ENCODE results near the gene TRIM14. TPM values are rescaled to one million over a fixed set of nuclear protein-coding genes. Genes with fewer than 3 reads are reported as not detected.

Gene TRIM14
- total RNA-seq, 1 experiment from 2014 or later: 34.1 TPM

GRCh38 chr9:98161851-98162250, 42.8 kb upstream of the TRIM14 start:
- peaks cover 65% of the 10 kb centered on the region for H3K4me1 Mint-ChIP-seq (ENCODE audit: low read depth, unreplicated experiment)
- TF ChIP-seq CTCF (IDR thresholded peaks at IDR 0.05; ENCODE audit: unreplicated experiment): no peak
- DNase-seq: no peak
- no peaks in the 10 kb centered on the region for H3K27me3 Mint-ChIP-seq (ENCODE audit: unreplicated experiment)
- H3K9me3 Mint-ChIP-seq (ENCODE audit: low read depth, unreplicated experiment): peaks cover 2% of the 10 kb centered on the region
- intact Hi-C loops (cut with micrococcal nuclease; ENCODE audit: unreplicated experiment): no loop called here
- BruUV-seq (replicated peaks): no TSS peak
- H3K4me3 Mint-ChIP-seq (ENCODE audit: low read depth, unreplicated experiment): no peak overlapping the region
- H3K36me3 Mint-ChIP-seq (ENCODE audit: insufficient read depth, unreplicated experiment): peaks cover 10% of the 10 kb centered on the region
- H3K27ac Mint-ChIP-seq (ENCODE audit: unreplicated experiment): no peak overlapping the region
- CTCF ChIA-PET: no interaction called here

- peak overlapping the region; percentile 22 for H3K27ac Mint-ChIP-seq (ENCODE audit: unreplicated experiment)
- BruUV-seq (replicated peaks): no TSS peak
- TF ChIP-seq CTCF (IDR thresholded peaks at IDR 0.05; ENCODE audit: unreplicated experiment): no peak
- no peaks in the 10 kb centered on the region for H3K27me3 Mint-ChIP-seq (ENCODE audit: unreplicated experiment)
- DNase-seq: no peak
- no peak overlapping the region for H3K4me3 Mint-ChIP-seq (ENCODE audit: low read depth, unreplicated experiment)
- no peaks in the 10 kb centered on the region for H3K9me3 Mint-ChIP-seq (ENCODE audit: low read depth, unreplicated experiment)
- H3K4me1 Mint-ChIP-seq (ENCODE audit: low read depth, unreplicated experiment): peaks cover 59% of the 10 kb centered on the region
- H3K36me3 Mint-ChIP-seq (ENCODE audit: insufficient read depth, unreplicated experiment): peaks cover 12% of the 10 kb centered on the region
- CTCF ChIA-PET: no interaction called here
- intact Hi-C loops (cut with micrococcal nuclease; ENCODE audit: unreplicated experiment): no loop called here
Measured at GRCh38 chr9:98159790-98160189, 40.8 kb upstream of the TRIM14 start.

GRCh38 chr9:98159301-98159700, 40.3 kb upstream of the TRIM14 start:
- DNase-seq: no peak
- Mint-ChIP-seq H3K27me3 (ENCODE audit: unreplicated experiment) (no peaks in the 10 kb centered on the region), H3K27ac (ENCODE audit: unreplicated experiment) (no peak overlapping the region), H3K4me1 (ENCODE audit: low read depth, unreplicated experiment) (peaks cover 58% of the 10 kb centered on the region), H3K36me3 (ENCODE audit: insufficient read depth, unreplicated experiment) (peaks cover 12% of the 10 kb centered on the region), H3K4me3 (ENCODE audit: low read depth, unreplicated experiment) (no peak overlapping the region), H3K9me3 (ENCODE audit: low read depth, unreplicated experiment) (no peaks in the 10 kb centered on the region)
- intact Hi-C loops (cut with micrococcal nuclease; ENCODE audit: unreplicated experiment): no loop called here
- BruUV-seq (replicated peaks): no TSS peak
- CTCF ChIA-PET: no interaction called here
- no peak for TF ChIP-seq CTCF (IDR thresholded peaks at IDR 0.05; ENCODE audit: unreplicated experiment)

- intact Hi-C loops (cut with micrococcal nuclease; ENCODE audit: unreplicated experiment): no loop called here
- BruUV-seq (replicated peaks): no TSS peak
- Mint-ChIP-seq H3K4me3 (ENCODE audit: low read depth, unreplicated experiment) (no peak overlapping the region), H3K27me3 (ENCODE audit: unreplicated experiment) (no peaks in the 10 kb centered on the region), H3K4me1 (ENCODE audit: low read depth, unreplicated experiment) (peaks cover 47% of the 10 kb centered on the region), H3K9me3 (ENCODE audit: low read depth, unreplicated experiment) (no peaks in the 10 kb centered on the region), H3K27ac (ENCODE audit: unreplicated experiment) (no peak overlapping the region), H3K36me3 (ENCODE audit: insufficient read depth, unreplicated experiment) (peaks cover 18% of the 10 kb centered on the region)
- peak; percentile 23 for DNase-seq
- CTCF ChIA-PET: interaction anchor here (0.6 kb wide), 1 partner anchor 35 kb away, joined by 4 read pairs; no protein-coding TSS in a partner anchor
- TF ChIP-seq CTCF (IDR thresholded peaks at IDR 0.05; ENCODE audit: unreplicated experiment): no peak
Measured at GRCh38 chr9:98158071-98158831, 39.2 kb upstream of the TRIM14 start.
